Measurements from ENCODE around the gene MOXD1.

The MOXD1 gene

DNA sequence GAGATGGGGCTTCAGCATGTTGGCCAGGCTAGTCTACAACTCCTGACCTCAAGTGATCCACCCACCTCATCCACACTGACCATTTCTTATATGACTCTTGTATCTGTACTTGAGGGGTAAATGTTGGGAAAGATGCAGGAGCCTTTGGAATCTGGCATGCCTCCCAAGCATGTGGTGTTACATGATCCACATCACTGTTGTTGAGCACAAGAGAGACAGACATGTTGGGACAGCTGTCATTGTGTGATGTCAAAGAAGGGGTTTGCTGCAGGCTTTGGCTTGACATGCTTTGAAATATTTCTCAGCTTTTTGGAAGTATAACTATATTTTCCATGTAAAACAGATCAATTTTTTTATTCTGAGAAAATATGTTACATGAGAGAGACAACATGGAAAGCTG is 139.9 kb downstream of the MOXD1 start:
- DNase-seq (ENCODE audit: low spot score): no peak
- TF ChIP-seq, protein P1, sequence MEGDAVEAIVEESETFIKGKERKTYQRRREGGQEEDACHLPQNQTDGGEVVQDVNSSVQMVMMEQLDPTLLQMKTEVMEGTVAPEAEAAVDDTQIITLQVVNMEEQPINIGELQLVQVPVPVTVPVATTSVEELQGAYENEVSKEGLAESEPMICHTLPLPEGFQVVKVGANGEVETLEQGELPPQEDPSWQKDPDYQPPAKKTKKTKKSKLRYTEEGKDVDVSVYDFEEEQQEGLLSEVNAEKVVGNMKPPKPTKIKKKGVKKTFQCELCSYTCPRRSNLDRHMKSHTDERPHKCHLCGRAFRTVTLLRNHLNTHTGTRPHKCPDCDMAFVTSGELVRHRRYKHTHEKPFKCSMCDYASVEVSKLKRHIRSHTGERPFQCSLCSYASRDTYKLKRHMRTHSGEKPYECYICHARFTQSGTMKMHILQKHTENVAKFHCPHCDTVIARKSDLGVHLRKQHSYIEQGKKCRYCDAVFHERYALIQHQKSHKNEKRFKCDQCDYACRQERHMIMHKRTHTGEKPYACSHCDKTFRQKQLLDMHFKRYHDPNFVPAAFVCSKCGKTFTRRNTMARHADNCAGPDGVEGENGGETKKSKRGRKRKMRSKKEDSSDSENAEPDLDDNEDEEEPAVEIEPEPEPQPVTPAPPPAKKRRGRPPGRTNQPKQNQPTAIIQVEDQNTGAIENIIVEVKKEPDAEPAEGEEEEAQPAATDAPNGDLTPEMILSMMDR (IDR thresholded peaks at IDR 0.05; ENCODE audit: extremely low read depth, missing control alignments): no peak

- DNase-seq (ENCODE audit: low spot score): no peak
- TF ChIP-seq, protein P1 (IDR thresholded peaks at IDR 0.05; ENCODE audit: extremely low read depth, missing control alignments): no peak
These were observed 142.2 kb downstream of the MOXD1 start for GRCh38 chr6:132259070-132259469.

DNA sequence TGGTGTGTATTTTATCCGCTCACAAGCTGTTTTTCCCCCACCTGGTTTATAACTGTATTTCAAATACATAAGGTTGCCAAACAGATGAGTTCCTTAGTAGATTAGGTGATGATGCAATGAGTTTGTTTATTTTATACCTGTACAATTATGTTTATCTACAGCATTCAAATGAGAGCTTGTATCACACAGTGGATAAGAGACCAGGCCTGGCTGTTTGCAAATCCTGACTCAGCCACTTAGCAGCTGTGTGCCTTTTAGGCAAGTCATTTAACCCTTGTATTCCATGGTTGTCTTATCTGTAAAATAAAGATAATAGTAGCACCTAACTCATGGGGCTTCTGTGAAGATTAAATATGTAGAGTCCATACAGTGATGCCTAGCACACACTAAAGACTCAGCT is 143.7 kb downstream of the MOXD1 start:
- TF ChIP-seq, protein P1 (IDR thresholded peaks at IDR 0.05; ENCODE audit: extremely low read depth, missing control alignments): no peak
- DNase-seq (ENCODE audit: low spot score): no peak

DNA sequence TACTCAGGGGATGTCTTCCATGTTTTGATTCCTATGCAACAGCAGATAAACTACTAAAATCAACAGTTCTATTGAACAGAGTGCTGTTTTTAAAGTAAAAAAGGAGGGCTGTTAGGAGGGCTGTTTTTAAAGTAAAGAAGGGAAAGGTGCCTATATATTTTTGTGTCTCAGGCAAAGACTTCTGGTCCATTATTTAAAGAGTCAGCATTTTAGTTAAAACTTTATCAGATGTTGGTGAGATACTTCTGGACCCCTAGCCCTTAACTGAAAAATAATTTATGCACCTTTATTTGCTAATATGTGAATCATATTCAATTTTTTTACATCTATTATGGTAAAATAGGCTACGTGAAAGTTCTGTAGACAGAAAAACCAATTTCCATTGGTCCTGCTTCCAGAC is 144.8 kb downstream of the MOXD1 start:
- no peak for DNase-seq (ENCODE audit: low spot score)
- TF ChIP-seq, protein P1 (IDR thresholded peaks at IDR 0.05; ENCODE audit: extremely low read depth, missing control alignments): no peak

DNA sequence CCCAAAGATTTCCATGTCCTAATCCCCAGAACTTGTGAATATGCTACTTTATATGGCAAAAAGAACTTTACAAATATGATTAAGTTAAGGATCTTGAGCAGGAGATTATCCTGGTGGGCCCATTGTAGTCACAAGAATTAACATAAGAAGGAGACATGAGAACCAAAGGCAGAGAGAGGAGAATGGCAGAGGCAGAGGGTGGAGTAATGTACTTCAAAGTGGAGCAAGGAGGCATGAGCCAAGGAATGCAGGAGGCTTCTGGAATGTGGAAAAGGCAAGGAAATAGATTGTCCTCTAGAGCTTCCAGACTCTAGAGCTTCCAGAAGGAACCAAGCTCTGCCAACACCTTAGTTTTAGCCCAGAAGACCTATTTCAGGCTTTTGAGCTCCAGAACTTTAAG is 147.4 kb downstream of the MOXD1 start:
- TF ChIP-seq, protein P1 (IDR thresholded peaks at IDR 0.05; ENCODE audit: extremely low read depth, missing control alignments): no peak
- DNase-seq (ENCODE audit: low spot score): no peak

- TF ChIP-seq, protein P1 (IDR thresholded peaks at IDR 0.05; ENCODE audit: extremely low read depth, missing control alignments): no peak
- DNase-seq (ENCODE audit: low spot score): no peak
These were observed 148.1 kb downstream of the MOXD1 start for GRCh38 chr6:132253211-132253610.

DNA sequence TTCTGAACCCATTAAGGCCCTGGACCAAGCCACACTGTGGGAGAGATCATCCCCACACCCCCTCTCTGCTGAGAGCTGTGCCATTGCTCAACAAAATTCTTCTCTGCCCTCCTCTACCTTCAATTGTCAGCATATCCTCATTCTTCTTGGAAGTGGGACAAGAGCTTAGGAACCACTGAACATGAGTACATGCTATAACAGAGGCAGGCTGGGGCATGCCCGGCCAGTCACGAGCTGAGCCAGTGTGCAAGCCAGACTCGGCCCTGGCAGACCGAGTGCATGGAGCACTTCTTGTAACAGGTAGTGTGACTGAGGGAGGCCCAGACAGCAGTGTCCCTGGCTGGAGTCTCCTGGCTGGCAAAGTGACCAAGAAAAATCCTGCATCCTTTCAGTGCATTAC is 149.2 kb downstream of the MOXD1 start:
- TF ChIP-seq, protein P1 (IDR thresholded peaks at IDR 0.05; ENCODE audit: extremely low read depth, missing control alignments): no peak
- no peak for DNase-seq (ENCODE audit: low spot score)
